GM23338 (cell line): ENCODE measurements around the gene JMJD1C. TPM values are rescaled to one million over a fixed set of nuclear protein-coding genes. Genes with fewer than 3 reads are reported as not detected.

Experiments
- ATAC-seq: fragments of 200-7000 bp; cut with Tn5 transposase; 3 replicates; pipeline ENCODE4 v1.9.1; 2020
- DNase-seq: peaks from one replicate; pipeline ENCODE4 v3.0.0-alpha.2; 2015; ENCODE audit warnings: low spot score
- H2AFZ ChIP-seq: fragments of 200-600 bp; sonication (generic); 2 replicates; pipeline ENCODE4 v1.8.0; 2016; ENCODE audit warnings: antibody characterized with exemption, mild to moderate bottlenecking, moderate library complexity
- H3F3A ChIP-seq: fragments of 200-600 bp; sonication (generic); replicated peaks from 2 replicates; pipeline ENCODE4 v1.8.0; 2017; ENCODE audit warnings: antibody characterized with exemption, mixed run types, low read depth
- H3K27ac ChIP-seq: fragments of 200-600 bp; sonication (generic); 2 replicates; pipeline ENCODE4 v1.6.1; 2016; ENCODE audit warnings: low read depth
- H3K27me3 ChIP-seq: fragments of 200-600 bp; sonication (generic); 2 replicates; pipeline ENCODE4 v1.8.0; 2016; ENCODE audit warnings: mild to moderate bottlenecking, mixed run types, moderate library complexity; ENCODE audit not compliant: insufficient read depth
- H3K36me3 ChIP-seq: fragments of 200-600 bp; sonication (generic); 2 replicates; pipeline ENCODE4 v1.8.0; 2016; ENCODE audit warnings: mild to moderate bottlenecking; ENCODE audit not compliant: insufficient read depth
- H3K4me1 ChIP-seq: fragments of 200-600 bp; sonication (generic); 2 replicates; pipeline ENCODE4 v1.8.0; 2016; ENCODE audit warnings: mild to moderate bottlenecking, moderate library complexity; ENCODE audit not compliant: insufficient read depth
- H3K4me2 ChIP-seq: fragments of 200-600 bp; sonication (generic); 2 replicates; pipeline ENCODE4 v1.7.1; 2017; ENCODE audit warnings: mixed run types
- H3K4me3 ChIP-seq: fragments of 200-600 bp; sonication (generic); 2 replicates; pipeline ENCODE4 v1.6.1; 2016; ENCODE audit warnings: mixed run types
- H3K79me2 ChIP-seq: fragments of 200-600 bp; sonication (generic); replicated peaks from 2 replicates; pipeline ENCODE4 v1.8.0; 2017; ENCODE audit warnings: mild to moderate bottlenecking; ENCODE audit not compliant: insufficient read depth
- H3K9me2 ChIP-seq: fragments of 200-600 bp; sonication (generic); 2 replicates; pipeline ENCODE4 v1.8.0; 2017; ENCODE audit not compliant: insufficient read depth
- H4K20me1 ChIP-seq: fragments of 200-600 bp; sonication (generic); replicated peaks from 2 replicates; pipeline ENCODE4 v1.8.0; 2017; ENCODE audit warnings: mild to moderate bottlenecking; ENCODE audit not compliant: insufficient read depth
- H3K27ac Mint-ChIP-seq: 2 replicates; pipeline ENCODE4 v1.8.0; 2020; ENCODE audit warnings: inconsistent platforms, mild to moderate bottlenecking, moderate library complexity, mixed read lengths
- H3K27me3 Mint-ChIP-seq: 3 replicates; pipeline ENCODE4 v1.8.0; 2022; ENCODE audit warnings: low read depth, mild to moderate bottlenecking, moderate library complexity, mixed read lengths, inconsistent platforms; ENCODE audit not compliant: insufficient read depth, poor library complexity
- H3K36me3 Mint-ChIP-seq: 3 replicates; pipeline ENCODE4 v1.8.0; 2021; ENCODE audit warnings: low read depth, mild to moderate bottlenecking, inconsistent platforms, moderate library complexity, mixed read lengths
- H3K4me1 Mint-ChIP-seq: 3 replicates; pipeline ENCODE4 v1.8.0; 2020; ENCODE audit warnings: mild to moderate bottlenecking, inconsistent platforms, mixed read lengths
- H3K4me3 Mint-ChIP-seq: 3 replicates; pipeline ENCODE4 v1.8.0; 2021; ENCODE audit warnings: moderate library complexity, mild to moderate bottlenecking, inconsistent platforms, mixed read lengths
- H3K9me3 Mint-ChIP-seq: 3 replicates; pipeline ENCODE4 v1.8.0; 2020; ENCODE audit warnings: moderate library complexity, mild to moderate bottlenecking, inconsistent platforms, mixed read lengths
- CREB1 ChIP-seq: fragments of 250-450 bp; sonication (Bioruptor Pico); IDR thresholded peaks from 2 replicates; pipeline ENCODE4 v1.5.0; 2020; ENCODE audit warnings: low read depth, mild to moderate bottlenecking, moderate library complexity
- CTCF ChIP-seq, 2 experiments: fragments of 200-600 bp in 1 of 2; sonication (generic) in 1 of 2; conservative IDR thresholded peaks; 2 replicates each; pipeline versions ENCODE4 v1.5.1 to v1.6.1; 2016 to 2017; ENCODE audit warnings: antibody characterized with exemption in 2 of 2, low read depth in 2 of 2, mild to moderate bottlenecking in 2 of 2, moderate library complexity in 1 of 2
- EZH2 ChIP-seq: fragments of 200-600 bp; sonication (generic); IDR thresholded peaks from one replicate; pipeline ENCODE4 v1.8.0; 2017; ENCODE audit warnings: antibody characterized with exemption, mild to moderate bottlenecking, low read depth; ENCODE audit not compliant: unreplicated experiment
- EZH2phosphoT487 ChIP-seq: fragments of 200-600 bp; sonication (generic); IDR thresholded peaks from one replicate; pipeline ENCODE4 v1.8.1; 2018; ENCODE audit warnings: antibody characterized with exemption; ENCODE audit not compliant: unreplicated experiment
- JUNB ChIP-seq: IDR thresholded peaks from one replicate; pipeline ENCODE4 v1.6.1; 2016; ENCODE audit warnings: antibody characterized with exemption; ENCODE audit not compliant: unreplicated experiment
- NANOG ChIP-seq: IDR thresholded peaks from 2 replicates; pipeline ENCODE4 v1.6.1; 2016; ENCODE audit warnings: antibody characterized with exemption, borderline replicate concordance
- POLR2AphosphoS5 ChIP-seq: IDR thresholded peaks from 2 replicates; pipeline ENCODE4 v1.6.1; 2016; ENCODE audit warnings: antibody characterized with exemption, low read depth
- STAT1 ChIP-seq: IDR thresholded peaks from one replicate; pipeline ENCODE4 v1.6.1; 2016; ENCODE audit warnings: antibody characterized with exemption; ENCODE audit not compliant: unreplicated experiment
- ZNF114 ChIP-seq: fragments of 250-450 bp; sonication (Bioruptor Pico); IDR thresholded peaks from 2 replicates; pipeline ENCODE4 v1.5.0; 2020; ENCODE audit warnings: mild to moderate bottlenecking, moderate library complexity
- ZNF331 ChIP-seq: fragments of 250-450 bp; sonication (Bioruptor Pico); IDR thresholded peaks from 2 replicates; pipeline ENCODE4 v1.5.0; 2020; ENCODE audit warnings: low read depth, mild to moderate bottlenecking, moderate library complexity
- polyA plus RNA-seq: library from polyadenylated mRNA; unstranded; fragments of >200 nt; fragmentation: Nextera tagmentation; extraction: Ambion mirVana; gene quantifications from 2 replicates; pipeline ENCODE4 v1.2.1, GENCODE V29; 2016
- total RNA-seq: library from RNA; depleted of rRNA; stranded (reverse); fragments of >200 nt; shearing (Covaris generic); gene quantifications from 2 replicates; pipeline ENCODE4 v1.2.3, GENCODE V29; 2014
- TF ChIP-seq, protein P1 (sequence below): IDR thresholded peaks from one replicate; pipeline ENCODE4 v1.6.1; 2018; ENCODE audit warnings: antibody characterized with exemption; ENCODE audit not compliant: unreplicated experiment
- TF ChIP-seq, protein P2 (sequence below): IDR thresholded peaks from 2 replicates; pipeline ENCODE4 v1.6.1; 2016; ENCODE audit warnings: antibody characterized with exemption

JMJD1C gene
- total and polyA plus RNA-seq, 2 experiments from 2014 or later, result 333 to 435 TPM

DNA sequence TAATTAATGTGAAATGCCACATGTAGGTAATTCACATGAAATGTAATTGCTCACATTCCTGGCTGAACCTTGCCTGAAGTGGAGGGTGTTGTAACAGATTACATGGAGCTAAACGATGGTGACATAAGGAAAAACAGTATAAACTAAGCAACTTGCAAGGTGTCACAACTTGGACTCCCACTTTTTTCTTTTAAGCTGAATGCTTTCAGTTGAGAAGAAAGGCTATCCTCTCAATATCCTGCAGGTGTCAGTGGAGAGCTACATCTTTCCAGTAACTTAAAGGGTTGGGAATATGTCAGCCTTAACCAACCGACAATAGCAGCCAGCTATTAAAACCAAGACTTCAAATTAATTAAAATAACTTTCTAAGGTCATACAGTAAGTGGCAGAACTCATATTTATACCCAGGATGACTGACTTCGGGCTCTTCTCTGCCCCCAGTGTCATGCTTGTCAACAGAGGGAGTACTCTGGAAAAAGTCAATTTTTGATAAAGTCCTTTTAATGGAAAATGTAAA, 299.0 kb downstream of the JMJD1C start:
- no peak overlapping the region for H3K27ac ChIP-seq
- no peaks in the 10 kb centered on the region for H3K9me2 ChIP-seq
- TF ChIP-seq POLR2AphosphoS5 (0 out of 2 replicates have a peak, but pooled peaks have one; percentile 29), CTCF (conservative IDR thresholded peaks at IDR 0.05; ENCODE audit: low read depth in 2 of 2) (peak; percentile 68 to 77), EZH2phosphoT487 (no peak), NANOG (no peak)
- ATAC-seq (peak; percentile 78), DNase-seq (peak; percentile 87)
- H3K36me3 ChIP-seq, result peaks cover 19% of the 10 kb centered on the region
- H3K27me3 Mint-ChIP-seq, result peaks cover 1% of the 10 kb centered on the region
- no peak overlapping the region for H2AFZ ChIP-seq
- H3K4me1 Mint-ChIP-seq, result peaks cover 5% of the 10 kb centered on the region
- peaks cover 33% of the 10 kb centered on the region; the same call in 2 of the 3 replicates for H3K36me3 Mint-ChIP-seq
- no peaks in the 10 kb centered on the region for H3K79me2 ChIP-seq
- no peaks in the 10 kb centered on the region; the same call in 2 of the 3 replicates for H3K9me3 Mint-ChIP-seq
- H3K4me2 ChIP-seq, result no peak overlapping the region
- no peaks in the 10 kb centered on the region for H3K27me3 ChIP-seq
- no peak overlapping the region for H3K4me3 ChIP-seq
- H3K4me3 Mint-ChIP-seq, result no peak overlapping the region
- no peaks in the 10 kb centered on the region for H3K4me1 ChIP-seq
- no peaks in the 10 kb centered on the region for H4K20me1 ChIP-seq
- H3K27ac Mint-ChIP-seq, result no peak overlapping the region
- H3F3A ChIP-seq, result peaks cover 4% of the 10 kb centered on the region; the same call in 1 of the 2 replicates

DNA sequence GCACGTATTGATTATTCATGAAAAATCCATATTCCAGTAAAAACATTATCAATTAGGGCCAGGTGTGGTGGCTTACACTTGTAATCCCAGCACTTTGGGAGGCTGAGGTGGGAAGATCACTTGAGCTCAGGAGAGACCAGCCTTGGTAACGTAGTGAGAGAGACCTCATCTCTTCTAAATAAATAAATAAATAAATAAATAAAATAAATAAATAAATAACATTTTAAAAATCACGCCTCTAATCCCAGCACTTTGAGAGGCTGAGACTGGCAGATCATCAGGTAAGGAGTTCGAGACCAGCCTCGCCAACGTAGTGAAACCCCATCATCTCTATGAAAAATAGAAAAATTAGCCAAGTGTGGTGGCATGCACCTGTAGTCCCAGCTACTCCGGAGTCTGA, 300.5 kb downstream of the JMJD1C start:
- no peak overlapping the region for H3K27ac Mint-ChIP-seq
- no peaks in the 10 kb centered on the region for H3K27me3 ChIP-seq
- H3K4me2 ChIP-seq, result no peak overlapping the region
- H3K4me1 ChIP-seq, result no peaks in the 10 kb centered on the region
- peaks cover 6% of the 10 kb centered on the region for H3K27me3 Mint-ChIP-seq
- no peaks in the 10 kb centered on the region for H4K20me1 ChIP-seq
- H3K4me3 Mint-ChIP-seq, result no peak overlapping the region
- peaks cover 6% of the 10 kb centered on the region; the same call in 1 of the 2 replicates for H3K36me3 ChIP-seq
- H3F3A ChIP-seq, result peaks cover 4% of the 10 kb centered on the region; the same call in 1 of the 2 replicates
- no peak overlapping the region for H3K27ac ChIP-seq
- peaks cover 21% of the 10 kb centered on the region; the same call in 2 of the 3 replicates for H3K36me3 Mint-ChIP-seq
- no peaks in the 10 kb centered on the region for H3K9me2 ChIP-seq
- no peaks in the 10 kb centered on the region; the same call in 2 of the 3 replicates for H3K9me3 Mint-ChIP-seq
- no peaks in the 10 kb centered on the region for H3K79me2 ChIP-seq
- DNase-seq, result no peak
- peaks cover 5% of the 10 kb centered on the region for H3K4me1 Mint-ChIP-seq
- no peak overlapping the region for H2AFZ ChIP-seq
- no peak for ATAC-seq
- no peak overlapping the region for H3K4me3 ChIP-seq
- TF ChIP-seq STAT1, result no peak
- TF ChIP-seq ZNF331 (CRISPR knock-in tag), result no peak
- TF ChIP-seq, protein P1, sequence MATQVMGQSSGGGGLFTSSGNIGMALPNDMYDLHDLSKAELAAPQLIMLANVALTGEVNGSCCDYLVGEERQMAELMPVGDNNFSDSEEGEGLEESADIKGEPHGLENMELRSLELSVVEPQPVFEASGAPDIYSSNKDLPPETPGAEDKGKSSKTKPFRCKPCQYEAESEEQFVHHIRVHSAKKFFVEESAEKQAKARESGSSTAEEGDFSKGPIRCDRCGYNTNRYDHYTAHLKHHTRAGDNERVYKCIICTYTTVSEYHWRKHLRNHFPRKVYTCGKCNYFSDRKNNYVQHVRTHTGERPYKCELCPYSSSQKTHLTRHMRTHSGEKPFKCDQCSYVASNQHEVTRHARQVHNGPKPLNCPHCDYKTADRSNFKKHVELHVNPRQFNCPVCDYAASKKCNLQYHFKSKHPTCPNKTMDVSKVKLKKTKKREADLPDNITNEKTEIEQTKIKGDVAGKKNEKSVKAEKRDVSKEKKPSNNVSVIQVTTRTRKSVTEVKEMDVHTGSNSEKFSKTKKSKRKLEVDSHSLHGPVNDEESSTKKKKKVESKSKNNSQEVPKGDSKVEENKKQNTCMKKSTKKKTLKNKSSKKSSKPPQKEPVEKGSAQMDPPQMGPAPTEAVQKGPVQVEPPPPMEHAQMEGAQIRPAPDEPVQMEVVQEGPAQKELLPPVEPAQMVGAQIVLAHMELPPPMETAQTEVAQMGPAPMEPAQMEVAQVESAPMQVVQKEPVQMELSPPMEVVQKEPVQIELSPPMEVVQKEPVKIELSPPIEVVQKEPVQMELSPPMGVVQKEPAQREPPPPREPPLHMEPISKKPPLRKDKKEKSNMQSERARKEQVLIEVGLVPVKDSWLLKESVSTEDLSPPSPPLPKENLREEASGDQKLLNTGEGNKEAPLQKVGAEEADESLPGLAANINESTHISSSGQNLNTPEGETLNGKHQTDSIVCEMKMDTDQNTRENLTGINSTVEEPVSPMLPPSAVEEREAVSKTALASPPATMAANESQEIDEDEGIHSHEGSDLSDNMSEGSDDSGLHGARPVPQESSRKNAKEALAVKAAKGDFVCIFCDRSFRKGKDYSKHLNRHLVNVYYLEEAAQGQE, result no peak
- TF ChIP-seq JUNB, result no peak
- TF ChIP-seq, protein P2, sequence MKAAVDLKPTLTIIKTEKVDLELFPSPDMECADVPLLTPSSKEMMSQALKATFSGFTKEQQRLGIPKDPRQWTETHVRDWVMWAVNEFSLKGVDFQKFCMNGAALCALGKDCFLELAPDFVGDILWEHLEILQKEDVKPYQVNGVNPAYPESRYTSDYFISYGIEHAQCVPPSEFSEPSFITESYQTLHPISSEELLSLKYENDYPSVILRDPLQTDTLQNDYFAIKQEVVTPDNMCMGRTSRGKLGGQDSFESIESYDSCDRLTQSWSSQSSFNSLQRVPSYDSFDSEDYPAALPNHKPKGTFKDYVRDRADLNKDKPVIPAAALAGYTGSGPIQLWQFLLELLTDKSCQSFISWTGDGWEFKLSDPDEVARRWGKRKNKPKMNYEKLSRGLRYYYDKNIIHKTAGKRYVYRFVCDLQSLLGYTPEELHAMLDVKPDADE, result no peak
- no peak for TF ChIP-seq CREB1 (CRISPR knock-in tag)
- TF ChIP-seq EZH2, result no peak
- TF ChIP-seq EZH2phosphoT487, result no peak
- TF ChIP-seq NANOG, result no peak
- TF ChIP-seq CTCF (conservative IDR thresholded peaks at IDR 0.05; ENCODE audit: low read depth in 2 of 2), result no peak
- TF ChIP-seq POLR2AphosphoS5, result no peak
- TF ChIP-seq ZNF114 (CRISPR knock-in tag), result no peak
